Astrocyte of the spinal cord (primary cell): ENCODE results near the gene CAPZA1.

Experiments
- DNase-seq: peaks from one replicate; pipeline ENCODE4 v3.0.0; 2011; ENCODE audit warnings: low read depth, low spot score
- H3K4me3 ChIP-seq: 2 replicates; pipeline ENCODE4 v1.5.1; 2011; ENCODE audit warnings: low read depth, mild to moderate bottlenecking, low read length, moderate library complexity
- CTCF ChIP-seq: IDR thresholded peaks from 2 replicates; pipeline ENCODE4 v1.5.1; 2012; ENCODE audit warnings: low read depth, mild to moderate bottlenecking, low read length, inconsistent platforms
- in situ Hi-C: cut with HindIII; loops from 2 replicates; pipeline ENCODE4 v1.10.0; 2017; ENCODE audit warnings: low sequenced_read_pairs

The CAPZA1 gene

GRCh38 chr1:112697781-112698201 is 78.2 kb downstream of the CAPZA1 start:
- in situ Hi-C loops, result no loop called here
- H3K4me3 ChIP-seq, result no peak overlapping the region
- no peak for TF ChIP-seq CTCF
- DNase-seq, result no peak

- in situ Hi-C loops, result no loop called here
- no peak overlapping the region for H3K4me3 ChIP-seq
- TF ChIP-seq CTCF, result no peak
- no peak for DNase-seq
Observed at GRCh38 chr1:112698366-112699310, 79.0 kb downstream of the CAPZA1 start.

DNA sequence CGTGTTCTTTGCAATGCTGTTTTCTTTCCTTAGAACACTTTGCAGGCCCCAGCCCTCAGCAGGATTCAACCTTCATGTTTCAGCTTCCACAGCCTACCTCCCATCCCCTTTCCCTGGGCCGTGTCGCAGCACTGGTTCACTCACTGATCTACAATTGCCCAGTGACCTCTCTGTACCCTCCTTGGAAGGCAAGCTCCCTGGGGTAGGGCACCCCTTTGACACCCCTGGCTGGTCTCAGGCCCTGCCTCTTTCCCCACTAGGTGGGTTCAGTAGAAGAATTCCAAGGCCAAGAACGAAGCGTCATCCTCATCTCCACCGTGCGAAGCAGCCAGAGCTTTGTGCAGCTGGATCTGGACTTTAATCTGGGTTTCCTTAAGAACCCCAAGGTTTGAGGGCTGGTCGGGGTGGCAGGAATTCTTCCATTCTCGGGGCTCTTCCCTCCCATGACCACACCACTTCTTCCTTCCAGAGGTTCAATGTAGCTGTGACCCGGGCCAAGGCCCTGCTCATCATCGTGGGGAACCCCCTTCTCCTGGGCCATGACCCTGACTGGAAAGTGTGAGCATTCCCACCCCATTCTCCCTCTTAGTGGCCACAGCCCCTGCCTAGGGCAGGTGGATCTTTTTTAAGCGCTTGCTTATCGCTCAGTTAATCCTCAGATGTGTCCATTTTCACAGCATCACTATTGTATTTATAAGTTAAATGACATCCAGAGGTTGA is 80.0 kb downstream of the CAPZA1 start:
- no peak for TF ChIP-seq CTCF
- H3K4me3 ChIP-seq, result no peak overlapping the region
- in situ Hi-C loops, result no loop called here
- no peak for DNase-seq

DNA sequence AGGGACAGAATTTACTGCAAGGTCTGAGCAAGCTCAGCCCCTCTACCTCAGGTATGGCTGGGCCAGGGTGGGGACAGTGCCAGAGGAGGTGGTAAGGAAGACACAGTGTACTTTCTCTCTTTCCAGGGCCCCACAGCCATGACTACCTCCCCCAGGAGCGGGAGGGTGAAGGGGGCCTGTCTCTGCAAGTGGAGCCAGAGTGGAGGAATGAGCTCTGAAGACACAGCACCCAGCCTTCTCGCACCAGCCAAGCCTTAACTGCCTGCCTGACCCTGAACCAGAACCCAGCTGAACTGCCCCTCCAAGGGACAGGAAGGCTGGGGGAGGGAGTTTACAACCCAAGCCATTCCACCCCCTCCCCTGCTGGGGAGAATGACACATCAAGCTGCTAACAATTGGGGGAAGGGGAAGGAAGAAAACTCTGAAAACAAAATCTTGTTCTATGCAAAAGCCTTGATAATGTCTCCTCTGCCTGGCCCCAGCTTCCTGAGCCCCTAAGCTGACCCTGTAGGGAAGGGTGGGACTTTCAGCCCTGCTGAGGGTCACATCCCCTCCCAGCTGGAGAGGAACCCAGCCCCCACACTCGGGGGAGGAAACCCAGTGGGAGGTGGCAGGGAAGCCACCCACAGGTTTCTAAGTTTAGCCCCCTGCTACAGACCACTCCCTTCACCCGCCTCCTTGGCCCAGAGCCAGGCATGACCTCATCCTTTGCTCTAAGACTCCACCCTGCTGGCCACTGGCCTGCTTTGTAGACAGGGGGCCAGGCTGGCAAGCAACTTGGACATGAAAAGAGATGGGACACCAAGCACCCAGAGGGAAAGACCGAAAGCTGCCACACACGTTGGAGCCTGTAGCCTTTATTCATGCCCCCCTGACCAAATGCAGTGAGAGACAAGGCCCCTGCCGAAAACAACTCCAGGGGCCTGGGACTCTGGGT is 80.9 kb downstream of the CAPZA1 start:
- in situ Hi-C loops, result no loop called here
- TF ChIP-seq CTCF, result no peak
- DNase-seq, result peak; percentile 97
- H3K4me3 ChIP-seq, result no peak overlapping the region

- in situ Hi-C loops, result no loop called here
- no peak overlapping the region for H3K4me3 ChIP-seq
- DNase-seq, result no peak
- no peak for TF ChIP-seq CTCF
Observed at GRCh38 chr1:112701227-112702066, 81.8 kb downstream of the CAPZA1 start.
